Hematopoietic multipotent progenitor cell treated with erythropoietin and hydrocortisone succinate and interleukin-3 and kit ligand, for 8 days (in vitro differentiated cells): ENCODE data around the gene CCDC85A.
A peak's percentile ranks its signal among the peaks of the same experiment; 100 is the strongest.
"Not testable (repeated sequence)": the region's sequence is repeated elsewhere in the genome, so short reads cannot be mapped to it uniquely, and the experiment has no call there.

ENCODE experiments used
- DNase-seq: peaks from one replicate; pipeline ENCODE4 v3.0.0-alpha.2; 2015

CCDC85A gene

GRCh38 chr2:56183643-56184499 is at the start of gene CCDC85A:
CCDC85A (plus strand) TSS chr2:56183990; CDS start chr2:56184625, 635 bp downstream.
- peak; percentile 69 for DNase-seq

GRCh38 chr2:56134861-56135260 is 48.9 kb upstream of the CCDC85A start:
- DNase-seq = no peak

GRCh38 chr2:56142497-56143061 is 41.2 kb upstream of the CCDC85A start:
- DNase-seq = not testable (repeated sequence)

- DNase-seq = no peak
Measured at GRCh38 chr2:56147907-56148306, 35.9 kb upstream of the CCDC85A start.

- no peak for DNase-seq
Measured at GRCh38 chr2:56148825-56149224, 35.0 kb upstream of the CCDC85A start.

- no peak for DNase-seq
Measured at GRCh38 chr2:56151841-56152240, 31.9 kb upstream of the CCDC85A start.

GRCh38 chr2:56155188-56155587 is 28.6 kb upstream of the CCDC85A start:
- no peak for DNase-seq

GRCh38 chr2:56159875-56160274 is 23.9 kb upstream of the CCDC85A start:
- DNase-seq = not testable (repeated sequence)

GRCh38 chr2:56167616-56168562 is 15.9 kb upstream of the CCDC85A start:
- DNase-seq = no peak

GRCh38 chr2:56169521-56169920 is 14.3 kb upstream of the CCDC85A start:
- DNase-seq = no peak

- DNase-seq = no peak
Measured at GRCh38 chr2:56170504-56170903, 13.3 kb upstream of the CCDC85A start.

- DNase-seq = no peak
Measured at GRCh38 chr2:56170988-56171387, 12.8 kb upstream of the CCDC85A start.

GRCh38 chr2:56175779-56176178 is 8.0 kb upstream of the CCDC85A start:
- no peak for DNase-seq

GRCh38 chr2:56177420-56178220 is 6.2 kb upstream of the CCDC85A start:
- DNase-seq = no peak

- no peak for DNase-seq
Measured at GRCh38 chr2:56179931-56180330, 3.9 kb upstream of the CCDC85A start.

- DNase-seq = no peak
Measured at GRCh38 chr2:56182420-56182819, 1.4 kb upstream of the CCDC85A start.

- DNase-seq = no peak
Measured at GRCh38 chr2:56184500-56185011, 766 bp downstream of the CCDC85A start.

- DNase-seq = no peak
Measured at GRCh38 chr2:56185101-56185581, 1.4 kb downstream of the CCDC85A start.

GRCh38 chr2:56185582-56186046 is 1.8 kb downstream of the CCDC85A start:
- DNase-seq = no peak

- peak; percentile 22 for DNase-seq
Measured at GRCh38 chr2:56191617-56192016, 7.8 kb downstream of the CCDC85A start.

- DNase-seq = no peak
Measured at GRCh38 chr2:56192664-56193305, 9.0 kb downstream of the CCDC85A start.
